ENCODE measurements around the gene ST14.

The ST14 gene

GRCh38 chr11:130181295-130182272 lies 22.0 kb downstream of the ST14 start:
- peak overlapping the region; percentile 99 for H3K27ac ChIP-seq
- TF ChIP-seq CTCF (conservative IDR thresholded peaks at IDR 0.05), result no peak

- no peak for TF ChIP-seq CTCF (conservative IDR thresholded peaks at IDR 0.05)
These were observed 24.5 kb downstream of the ST14 start for GRCh38 chr11:130183878-130184610.

GRCh38 chr11:130187096-130187495 lies 27.5 kb downstream of the ST14 start:
- 0 out of 2 replicates have a peak overlapping the region, but pooled peaks have one; percentile 44 for H3K27ac ChIP-seq
- no peak for TF ChIP-seq CTCF (conservative IDR thresholded peaks at IDR 0.05)

More at GRCh38 chr11:130183878-130184610, 24.5 kb downstream of the ST14 start:
- peak overlapping the region; percentile 99 for H3K27ac ChIP-seq

- peak overlapping the region; percentile 44; the same call in 1 of the 2 replicates for H3K27ac ChIP-seq
- TF ChIP-seq CTCF (conservative IDR thresholded peaks at IDR 0.05), result no peak
These were observed 28.5 kb downstream of the ST14 start for GRCh38 chr11:130188047-130188446.

- TF ChIP-seq CTCF (conservative IDR thresholded peaks at IDR 0.05), result no peak
- peak overlapping the region; percentile 44 for H3K27ac ChIP-seq
These were observed 29.2 kb downstream of the ST14 start for GRCh38 chr11:130188585-130189347.

- H3K27ac ChIP-seq, result peak overlapping the region; percentile 44
- TF ChIP-seq CTCF (conservative IDR thresholded peaks at IDR 0.05), result no peak
These were observed 30.1 kb downstream of the ST14 start for GRCh38 chr11:130189492-130190210.
